GM23338 (cell line): ENCODE data around the gene PRDM2.

Experiments
- CTCF ChIP-seq, 2 experiments: fragments of 200-600 bp in 1 of 2; sonication (generic) in 1 of 2; conservative IDR thresholded peaks; 2 replicates each; pipeline versions ENCODE4 v1.5.1 to v1.6.1; 2016 to 2017; ENCODE audit warnings: antibody characterized with exemption in 2 of 2, low read depth in 2 of 2, mild to moderate bottlenecking in 2 of 2, moderate library complexity in 1 of 2
- EZH2 ChIP-seq: fragments of 200-600 bp; sonication (generic); IDR thresholded peaks from one replicate; pipeline ENCODE4 v1.8.0; 2017; ENCODE audit warnings: antibody characterized with exemption, mild to moderate bottlenecking, low read depth; ENCODE audit not compliant: unreplicated experiment
- POLR2AphosphoS5 ChIP-seq: IDR thresholded peaks from 2 replicates; pipeline ENCODE4 v1.6.1; 2016; ENCODE audit warnings: antibody characterized with exemption, low read depth
- STAT1 ChIP-seq: IDR thresholded peaks from one replicate; pipeline ENCODE4 v1.6.1; 2016; ENCODE audit warnings: antibody characterized with exemption; ENCODE audit not compliant: unreplicated experiment

- TF ChIP-seq CTCF (conservative IDR thresholded peaks at IDR 0.05; ENCODE audit: low read depth in 2 of 2) (no peak), POLR2AphosphoS5 (no peak), STAT1 (no peak), EZH2 (no peak)
These were observed 104.2 kb downstream of the PRDM2 start for GRCh38 chr1:13804240-13804633.
